Osteoblast (primary cell): Measurements from ENCODE around the gene ELMO1. TPM values are rescaled to one million over a fixed set of nuclear protein-coding genes. Genes with fewer than 3 reads are reported as not detected.

ENCODE experiments used
- DNase-seq: peaks from one replicate; pipeline ENCODE4 v3.0.0; 2011; ENCODE audit warnings: low spot score, mixed read lengths; ENCODE audit not compliant: insufficient read length; ENCODE audit errors: missing footprints
- H2AFZ ChIP-seq: 2 replicates; pipeline ENCODE4 v1.6.0; 2011; ENCODE audit warnings: mild to moderate bottlenecking, low read length
- H3K27ac ChIP-seq: 2 replicates; pipeline ENCODE4 v1.5.1; 2011; ENCODE audit warnings: mild to moderate bottlenecking, low read depth, low read length, moderate library complexity
- H3K27me3 ChIP-seq: 2 replicates; pipeline ENCODE4 v1.6.0; 2012; ENCODE audit warnings: mild to moderate bottlenecking, control low read depth, inconsistent platforms, low read length, moderate library complexity; ENCODE audit not compliant: insufficient read depth
- H3K36me3 ChIP-seq: 2 replicates; pipeline ENCODE4 v1.5.1; 2011; ENCODE audit warnings: mild to moderate bottlenecking, low read length, control low read depth, moderate library complexity; ENCODE audit not compliant: insufficient read depth
- H3K4me1 ChIP-seq: 2 replicates; pipeline ENCODE4 v1.5.1; 2011; ENCODE audit warnings: mild to moderate bottlenecking, low read length, control low read depth, moderate library complexity; ENCODE audit not compliant: insufficient read depth
- H3K4me2 ChIP-seq: 2 replicates; pipeline ENCODE4 v1.6.0; 2011; ENCODE audit warnings: mild to moderate bottlenecking, low read length; ENCODE audit not compliant: insufficient read depth
- H3K4me3 ChIP-seq: fragments of 200-600 bp; sonication (generic); 3 replicates; pipeline ENCODE4 v1.5.1; 2012; ENCODE audit warnings: mild to moderate bottlenecking, low read length, inconsistent platforms; ENCODE audit not compliant: insufficient read depth
- H3K79me2 ChIP-seq: 2 replicates; pipeline ENCODE4 v1.6.0; 2012; ENCODE audit warnings: mild to moderate bottlenecking, low read length, control low read depth, inconsistent platforms; ENCODE audit not compliant: insufficient read depth
- H3K9me3 ChIP-seq: 2 replicates; pipeline ENCODE4 v1.5.1; 2011; ENCODE audit warnings: low read depth, low read length, control low read depth
- H4K20me1 ChIP-seq: 2 replicates; pipeline ENCODE4 v1.6.0; 2012; ENCODE audit warnings: mild to moderate bottlenecking, low read length, control low read depth; ENCODE audit not compliant: insufficient read depth
- CTCF ChIP-seq: IDR thresholded peaks from 2 replicates; pipeline ENCODE4 v1.5.1; 2011; ENCODE audit warnings: mild to moderate bottlenecking, low read depth, low read length, moderate library complexity; ENCODE audit errors: extremely low read depth
- total RNA-seq: library from RNA; depleted of rRNA; stranded (reverse); fragments of >200 nt; gene quantifications from 2 replicates; pipeline ENCODE4 v1.2.3, GENCODE V29; 2012

ELMO1 gene
- total RNA-seq, 1 donor = 2.2 TPM

GRCh38 chr7:37415629-37416028 is 33.0 kb downstream of the ELMO1 start:
- Histone ChIP-seq H3K4me1 (no peaks in the 10 kb centered on the region), H3K4me2 (no peak overlapping the region), H3K79me2 (no peaks in the 10 kb centered on the region), H3K27ac (no peak overlapping the region), H3K9me3 (no peaks in the 10 kb centered on the region), H2AFZ (no peak overlapping the region), H3K4me3 (no peak overlapping the region), H3K27me3 (no peaks in the 10 kb centered on the region), H4K20me1 (no peaks in the 10 kb centered on the region), H3K36me3 (no peaks in the 10 kb centered on the region)
- no peak for TF ChIP-seq CTCF
- no peak for DNase-seq

DNA sequence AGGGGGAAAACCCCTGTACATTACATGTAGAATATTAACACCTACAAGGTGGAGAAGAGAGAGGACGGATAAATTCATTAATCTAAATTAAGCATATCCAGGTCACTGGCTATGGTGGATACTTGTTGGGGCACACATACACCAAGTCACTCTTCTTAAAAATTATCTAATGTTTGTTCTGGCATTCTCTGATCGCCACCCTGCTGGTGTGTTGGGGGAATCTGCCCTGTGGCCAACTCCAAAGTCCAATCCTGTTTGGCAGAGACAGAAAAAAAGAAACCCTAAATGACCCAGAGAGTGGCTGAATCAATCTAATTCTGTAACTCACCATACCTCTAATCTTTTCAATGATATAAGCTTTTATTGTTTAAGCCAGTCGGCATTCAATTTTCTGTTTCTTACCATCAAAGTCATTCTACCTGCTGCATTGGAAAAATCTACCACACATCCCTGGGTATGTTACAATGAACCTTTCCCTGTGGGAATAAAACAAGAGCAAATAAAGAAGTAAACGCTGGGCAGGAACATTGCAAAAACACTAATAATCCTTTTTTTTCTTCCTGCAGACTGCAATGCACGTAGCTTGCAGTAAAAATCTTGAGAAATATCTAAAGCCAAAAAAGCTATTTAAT is 34.2 kb downstream of the ELMO1 start:
- H3K4me3 ChIP-seq = no peak overlapping the region
- TF ChIP-seq CTCF = no peak
- no peaks in the 10 kb centered on the region for H3K36me3 ChIP-seq
- peaks cover 1% of the 10 kb centered on the region for H3K9me3 ChIP-seq
- H3K4me1 ChIP-seq = no peaks in the 10 kb centered on the region
- no peak overlapping the region for H2AFZ ChIP-seq
- H3K27me3 ChIP-seq = no peaks in the 10 kb centered on the region
- no peak overlapping the region for H3K27ac ChIP-seq
- DNase-seq = no peak
- H4K20me1 ChIP-seq = no peaks in the 10 kb centered on the region
- no peak overlapping the region for H3K4me2 ChIP-seq
- no peaks in the 10 kb centered on the region for H3K79me2 ChIP-seq

- Histone ChIP-seq H3K36me3 (no peaks in the 10 kb centered on the region), H3K27ac (no peak overlapping the region), H2AFZ (no peak overlapping the region), H4K20me1 (no peaks in the 10 kb centered on the region), H3K4me2 (no peak overlapping the region), H3K79me2 (no peaks in the 10 kb centered on the region), H3K4me1 (no peaks in the 10 kb centered on the region), H3K9me3 (peaks cover 3% of the 10 kb centered on the region), H3K4me3 (no peak overlapping the region), H3K27me3 (no peaks in the 10 kb centered on the region)
- TF ChIP-seq CTCF = no peak
- no peak for DNase-seq
Observed at GRCh38 chr7:37411444-37412034, 37.1 kb downstream of the ELMO1 start.

- no peak for DNase-seq
- peaks cover 3% of the 10 kb centered on the region for H3K9me3 ChIP-seq
- no peak for TF ChIP-seq CTCF
- H3K27me3 ChIP-seq = no peaks in the 10 kb centered on the region
- H2AFZ ChIP-seq = no peak overlapping the region
- no peak overlapping the region for H3K4me3 ChIP-seq
- H3K4me2 ChIP-seq = no peak overlapping the region
- H3K27ac ChIP-seq = no peak overlapping the region
- H4K20me1 ChIP-seq = no peaks in the 10 kb centered on the region
- no peaks in the 10 kb centered on the region for H3K4me1 ChIP-seq
- no peaks in the 10 kb centered on the region for H3K36me3 ChIP-seq
- no peaks in the 10 kb centered on the region for H3K79me2 ChIP-seq
Observed at GRCh38 chr7:37410305-37411229, 38.1 kb downstream of the ELMO1 start.
